GM12878 (cell line): ENCODE data around the gene SLC12A4. TPM values are rescaled to one million over a fixed set of nuclear protein-coding genes. Genes with fewer than 3 reads are reported as not detected.

Source experiments
- ATAC-seq: fragments of 200-7000 bp; cut with Tn5 transposase; 3 replicates; pipeline ENCODE4 v1.9.1; 2020; ENCODE audit warnings: mild to moderate bottlenecking, moderate library complexity
- BruUV-seq: library from RNA; stranded (reverse); fragments of 400-500 nt; replicated peaks from 2 replicates; lab custom pipeline; 2021; lab: Mats Ljungman, UMichigan
- CTCF ChIA-PET: fragments of 300-600 bp; sonication (Branson Sonifier 250); formaldehyde crosslinking; extraction: SDS; loops from one replicate; lab custom pipeline; 2021; ENCODE audit warnings: inconsistent platforms; lab: Yijun Ruan, JAX
- POLR2A ChIA-PET: fragments of 350-600 bp; formaldehyde crosslinking; extraction: SDS; loops from one replicate; lab custom pipeline; 2021; ENCODE audit warnings: inconsistent platforms; lab: Charles Lee
- RAD21 ChIA-PET: fragments of 300-600 bp; sonication (Branson Sonifier 250); formaldehyde crosslinking; loops from one replicate; lab custom pipeline; 2023; ENCODE audit warnings: antibody characterized with exemption; ENCODE audit not compliant: unreplicated experiment; lab: Charles Lee
- SMC1A ChIA-PET: fragments of 300-600 bp; sonication (Branson Sonifier 250); formaldehyde crosslinking; loops from one replicate; lab custom pipeline; 2023; ENCODE audit not compliant: unreplicated experiment, uncharacterized antibody; lab: Charles Lee
- DNase-seq: peaks from one replicate; pipeline ENCODE4 v3.0.0-alpha.2; 2011; ENCODE audit warnings: low read depth, low spot score
- FAIRE-seq: peaks from 3 replicates; lab custom pipeline; 2011; peaks lifted over from hg19 to GRCh38; lab: Jason Lieb, UNC
- H2AFZ ChIP-seq: 2 replicates; pipeline ENCODE4 v1.6.0; 2011; ENCODE audit warnings: low read depth, low read length, control low read depth; ENCODE audit not compliant: control insufficient read depth
- H3K27ac ChIP-seq: 2 replicates; pipeline ENCODE4 v1.5.1; 2011; ENCODE audit warnings: control low read depth; ENCODE audit not compliant: control insufficient read depth, insufficient read depth
- H3K27me3 ChIP-seq, 2 experiments: replicated peaks in 1 of 2; 2 replicates each; pipeline versions ENCODE4 v1.6.0 to v1.6.1; 2011; ENCODE audit warnings: low read length in 1 of 2; ENCODE audit not compliant: control insufficient read depth in 2 of 2, insufficient read depth in 2 of 2
- H3K36me3 ChIP-seq, 2 experiments: 2 replicates each; pipeline ENCODE4 v1.5.1; 2011; ENCODE audit warnings: low read length in 1 of 2; ENCODE audit not compliant: control insufficient read depth in 2 of 2, insufficient read depth in 2 of 2
- H3K4me1 ChIP-seq: 2 replicates; pipeline ENCODE4 v1.6.1; 2011; ENCODE audit warnings: mild to moderate bottlenecking, low read length, moderate library complexity, mixed read lengths; ENCODE audit not compliant: control insufficient read depth, insufficient read depth
- H3K4me2 ChIP-seq: 2 replicates; pipeline ENCODE4 v1.6.0; 2011; ENCODE audit warnings: control low read depth; ENCODE audit not compliant: control insufficient read depth, insufficient read depth
- H3K4me3 ChIP-seq: fragments of 200-600 bp; sonication (generic); 2 replicates; pipeline ENCODE4 v1.5.1; 2016
- H3K79me2 ChIP-seq: 2 replicates; pipeline ENCODE4 v1.6.0; 2011; ENCODE audit warnings: low read length; ENCODE audit not compliant: control insufficient read depth, insufficient read depth
- H3K9ac ChIP-seq: 2 replicates; pipeline ENCODE4 v1.8.0; 2011; ENCODE audit warnings: low read length, control low read depth, mixed read lengths; ENCODE audit not compliant: control insufficient read depth, insufficient read depth
- H3K9me3 ChIP-seq: replicated peaks from 3 replicates; pipeline ENCODE4 v1.5.1; 2011; ENCODE audit warnings: mild to moderate bottlenecking, low read length; ENCODE audit not compliant: control insufficient read depth, insufficient read depth
- H4K20me1 ChIP-seq: 2 replicates; pipeline ENCODE4 v1.6.0; 2011; ENCODE audit not compliant: control insufficient read depth, insufficient read depth
- BHLHE40 ChIP-seq, 2 experiments: fragments of 450-650 bp in 1 of 2; IDR thresholded peaks; 2 replicates each; pipeline ENCODE4 v1.6.1; 2011 to 2017; ENCODE audit warnings: low read depth in 2 of 2, borderline replicate concordance in 1 of 2, improper control_type of control experiment in 1 of 2, low read length in 1 of 2, mild to moderate bottlenecking in 1 of 2
- CBX3 ChIP-seq: fragments of 200-600 bp; sonication (generic); IDR thresholded peaks from 2 replicates; pipeline ENCODE4 v1.6.1; 2016; ENCODE audit warnings: low read depth, borderline replicate concordance
- CHD4 ChIP-seq: fragments of 200-600 bp; sonication (generic); IDR thresholded peaks from 2 replicates; pipeline ENCODE4 v1.6.1; 2016; ENCODE audit warnings: mild to moderate bottlenecking
- CREM ChIP-seq: IDR thresholded peaks from 2 replicates; pipeline ENCODE4 v1.6.1; 2014; ENCODE audit warnings: antibody characterized with exemption, low read depth
- E2F4 ChIP-seq: IDR thresholded peaks from 2 replicates; pipeline ENCODE4 v1.6.1; 2012; ENCODE audit warnings: low read depth, low read length, improper control_type of control experiment
- EED ChIP-seq: sonication (generic); IDR thresholded peaks from 2 replicates; pipeline ENCODE4 v1.6.1; 2016; ENCODE audit warnings: antibody characterized with exemption, low read depth
- HSF1 ChIP-seq: fragments of 150-350 bp; IDR thresholded peaks from 2 replicates; pipeline ENCODE4 v1.6.1; 2014; ENCODE audit warnings: mild to moderate bottlenecking, low read depth, low read length
- MLLT1 ChIP-seq: fragments of 450-650 bp; IDR thresholded peaks from 2 replicates; pipeline ENCODE4 v1.6.1; 2016; ENCODE audit warnings: mild to moderate bottlenecking
- NRF1 ChIP-seq: conservative IDR thresholded peaks from 2 replicates; pipeline ENCODE4 v1.6.1; 2011; ENCODE audit warnings: mild to moderate bottlenecking, low read depth, low read length, improper control_type of control experiment
- PAX5 ChIP-seq: IDR thresholded peaks from 2 replicates; pipeline ENCODE4 v1.6.1; 2011; ENCODE audit warnings: low read depth, low read length, borderline replicate concordance
- POLR2AphosphoS5 ChIP-seq: IDR thresholded peaks from 2 replicates; pipeline ENCODE4 v1.6.1; 2011; ENCODE audit warnings: mild to moderate bottlenecking, low read length, inconsistent platforms
- RCOR1 ChIP-seq: conservative IDR thresholded peaks from 2 replicates; pipeline ENCODE4 v1.6.1; 2012; ENCODE audit warnings: low read depth, low read length, improper control_type of control experiment
- SMC3 ChIP-seq: IDR thresholded peaks from 2 replicates; pipeline ENCODE4 v1.6.1; 2011; ENCODE audit warnings: low read length, improper control_type of control experiment, borderline replicate concordance
- SPI1 ChIP-seq: IDR thresholded peaks from 2 replicates; pipeline ENCODE4 v1.6.1; 2011; ENCODE audit warnings: low read depth, mild to moderate bottlenecking, low read length, moderate library complexity, borderline replicate concordance; ENCODE audit not compliant: insufficient read depth
- SRF ChIP-seq, 2 experiments: IDR thresholded peaks; 2 replicates each; pipeline ENCODE4 v1.6.1; 2011; ENCODE audit warnings: low read depth in 2 of 2, low read length in 2 of 2, mild to moderate bottlenecking in 1 of 2, moderate library complexity in 1 of 2
- TAF1 ChIP-seq: IDR thresholded peaks from 2 replicates; pipeline ENCODE4 v1.6.1; 2011; ENCODE audit warnings: mild to moderate bottlenecking, low read depth, low read length, borderline replicate concordance
- ZNF207 ChIP-seq: fragments of 450-650 bp; IDR thresholded peaks from 2 replicates; pipeline ENCODE4 v1.6.1; 2014; ENCODE audit warnings: antibody characterized with exemption, mild to moderate bottlenecking, borderline replicate concordance
- ZNF384 ChIP-seq: IDR thresholded peaks from 2 replicates; pipeline ENCODE4 v1.6.1; 2012; ENCODE audit warnings: low read depth, mild to moderate bottlenecking, low read length, improper control_type of control experiment, borderline replicate concordance
- WGBS: methylation state at CpG from one replicate; pipeline ENCODE4 v1.1.6; 2016; ENCODE audit warnings: low lambda C conversion rate; ENCODE audit not compliant: insufficient replicate concordance, insufficient coverage; ENCODE audit errors: missing lambda C conversion rate; 5-methylcytosine and 5-hydroxymethylcytosine counted together
- in situ Hi-C: fragments of 300-500 bp; cut with MboI; formaldehyde crosslinking; loops from 9 replicates; pipeline ENCODE4 v1.14.3; 2018; ENCODE audit warnings: mixed read lengths
- intact Hi-C: fragments of 100-400 bp; cut with micrococcal nuclease; formaldehyde crosslinking; loops from one replicate; pipeline ENCODE4 v1.14.2; 2022; ENCODE audit not compliant: unreplicated experiment
- polyA plus RNA-seq, 11 experiments: library from polyadenylated mRNA; depleted of rRNA in 4 of 11; unstranded in 6 of 11; stranded (reverse) in 5 of 11; fragments of >200 nt; fragmentation: Nextera tagmentation in 4 of 11; fragmentation: Illumina TruSeq in 1 of 11; extraction: Ambion mirVana in 4 of 11; extraction: Trizol in 1 of 11; gene quantifications; 1 replicate in 1 of 11; 2 replicates in 10 of 11; pipeline versions ENCODE4 v1.2.1 to v1.2.3, GENCODE V29; 2011 to 2016; ENCODE audit warnings: inconsistent platforms in 2 of 11, missing spikeins in 2 of 11, low read depth in 1 of 11
- total RNA-seq, 4 experiments: library from RNA; depleted of rRNA in 3 of 4; stranded (reverse); fragments of >200 nt in 3 of 4; fragmentation: Illumina TruSeq in 1 of 4; extraction: Trizol in 1 of 4; gene quantifications; 2 replicates each; pipeline versions ENCODE4 v1.2.1 to v1.2.3, GENCODE V29; 2013 to 2021

Gene SLC12A4
- total and polyA plus RNA-seq, 10 of the 15 experiments (the other 5 are each of a cell fraction or from before 2014, with no cell fraction given), result 0.95 to 39.9 (median 14.2) TPM

GRCh38 chr16:67917852-67918236, 50.6 kb downstream of the SLC12A4 start (continued):
- TF ChIP-seq HSF1 (no peak), MLLT1 (no peak), PAX5 (no peak)

- ChIA-PET POLR2A (no interaction called here), CTCF (interaction anchor here (0.5 kb wide), 1 partner anchor 125 kb away, joined by 4 read pairs; no protein-coding TSS in a partner anchor)
- no peak overlapping the region for H3K4me2 ChIP-seq
- TF ChIP-seq POLR2AphosphoS5, result no peak
- TF ChIP-seq SPI1, result no peak
- no peak for TF ChIP-seq ZNF207
- TF ChIP-seq BHLHE40 (IDR thresholded peaks at IDR 0.05; ENCODE audit: borderline replicate concordance in 1 of 2, low read depth in 2 of 2, low read length in 1 of 2), result no peak
- TF ChIP-seq NRF1, result no peak
- TF ChIP-seq RCOR1, result no peak
- no peak for TF ChIP-seq CREM
- no peak for TF ChIP-seq CHD4
- TF ChIP-seq TAF1, result no peak
- TF ChIP-seq E2F4, result no peak
- TF ChIP-seq ZNF384, result no peak
- no peak for TF ChIP-seq EED
- TF ChIP-seq SMC3, result no peak
- TF ChIP-seq SRF (IDR thresholded peaks at IDR 0.05; ENCODE audit: low read depth in 2 of 2, low read length in 2 of 2), result no peak
- TF ChIP-seq CBX3, result no peak
These were observed 51.1 kb downstream of the SLC12A4 start for GRCh38 chr16:67917140-67917851.

More at GRCh38 chr16:67917140-67917851, 51.1 kb downstream of the SLC12A4 start:
- intact Hi-C loops, result no loop called here
- Histone ChIP-seq H3K4me3 (no peak overlapping the region), H3K9me3 (no peaks in the 10 kb centered on the region), H3K79me2 (no peaks in the 10 kb centered on the region), H3K27ac (no peak overlapping the region), H3K4me1 (no peaks in the 10 kb centered on the region), H3K36me3 (peaks cover 0 to 3% of the 10 kb centered on the region in 2 experiments; a peak in 1 of 4 replicates), H3K27me3 (no peaks in the 10 kb centered on the region), H4K20me1 (no peaks in the 10 kb centered on the region), H3K9ac (no peak overlapping the region), H2AFZ (no peak overlapping the region)
- ChIA-PET SMC1A (no interaction called here), RAD21 (no interaction called here)
- in situ Hi-C loops, result no loop called here
- 87% methylated on average over 6 of the region's 6 CpGs for WGBS
- ATAC-seq, result no peak
- BruUV-seq, result no TSS peak
- FAIRE-seq, result no peak
- DNase-seq, result no peak
